Measurements from ENCODE around the gene PDE5A.

PDE5A gene

DNA sequence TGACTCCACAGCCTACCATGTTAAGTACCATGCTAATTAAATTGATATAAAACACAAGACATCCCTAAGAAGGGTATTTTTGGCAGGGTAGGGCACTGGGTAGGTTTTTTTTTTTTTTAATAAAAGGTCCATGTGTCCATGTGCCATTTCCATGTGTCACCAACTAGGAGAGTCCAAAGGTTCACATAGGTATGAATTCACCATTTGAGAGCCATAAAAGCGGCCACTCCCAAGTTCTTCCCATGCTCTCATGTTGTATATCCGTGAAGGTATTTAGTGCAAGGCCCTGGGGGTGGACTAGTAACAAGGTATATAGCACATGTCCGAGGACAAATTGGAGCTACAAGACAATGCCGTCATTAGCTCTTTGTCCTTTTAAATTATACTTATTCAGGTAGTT is 107.3 kb downstream of the PDE5A start:
- Mint-ChIP-seq H3K27me3 (ENCODE audit: low read depth) (no peaks in the 10 kb centered on the region), H3K4me1 (no peaks in the 10 kb centered on the region), H3K4me3 (no peak overlapping the region), H3K27ac (no peak overlapping the region), H3K9me3 (no peaks in the 10 kb centered on the region), H3K36me3 (ENCODE audit: low read depth) (peaks cover 59% of the 10 kb centered on the region)
- TF ChIP-seq, protein P1, sequence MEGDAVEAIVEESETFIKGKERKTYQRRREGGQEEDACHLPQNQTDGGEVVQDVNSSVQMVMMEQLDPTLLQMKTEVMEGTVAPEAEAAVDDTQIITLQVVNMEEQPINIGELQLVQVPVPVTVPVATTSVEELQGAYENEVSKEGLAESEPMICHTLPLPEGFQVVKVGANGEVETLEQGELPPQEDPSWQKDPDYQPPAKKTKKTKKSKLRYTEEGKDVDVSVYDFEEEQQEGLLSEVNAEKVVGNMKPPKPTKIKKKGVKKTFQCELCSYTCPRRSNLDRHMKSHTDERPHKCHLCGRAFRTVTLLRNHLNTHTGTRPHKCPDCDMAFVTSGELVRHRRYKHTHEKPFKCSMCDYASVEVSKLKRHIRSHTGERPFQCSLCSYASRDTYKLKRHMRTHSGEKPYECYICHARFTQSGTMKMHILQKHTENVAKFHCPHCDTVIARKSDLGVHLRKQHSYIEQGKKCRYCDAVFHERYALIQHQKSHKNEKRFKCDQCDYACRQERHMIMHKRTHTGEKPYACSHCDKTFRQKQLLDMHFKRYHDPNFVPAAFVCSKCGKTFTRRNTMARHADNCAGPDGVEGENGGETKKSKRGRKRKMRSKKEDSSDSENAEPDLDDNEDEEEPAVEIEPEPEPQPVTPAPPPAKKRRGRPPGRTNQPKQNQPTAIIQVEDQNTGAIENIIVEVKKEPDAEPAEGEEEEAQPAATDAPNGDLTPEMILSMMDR (IDR thresholded peaks at IDR 0.05; ENCODE audit: unreplicated experiment in 3 of 3) = no peak

DNA sequence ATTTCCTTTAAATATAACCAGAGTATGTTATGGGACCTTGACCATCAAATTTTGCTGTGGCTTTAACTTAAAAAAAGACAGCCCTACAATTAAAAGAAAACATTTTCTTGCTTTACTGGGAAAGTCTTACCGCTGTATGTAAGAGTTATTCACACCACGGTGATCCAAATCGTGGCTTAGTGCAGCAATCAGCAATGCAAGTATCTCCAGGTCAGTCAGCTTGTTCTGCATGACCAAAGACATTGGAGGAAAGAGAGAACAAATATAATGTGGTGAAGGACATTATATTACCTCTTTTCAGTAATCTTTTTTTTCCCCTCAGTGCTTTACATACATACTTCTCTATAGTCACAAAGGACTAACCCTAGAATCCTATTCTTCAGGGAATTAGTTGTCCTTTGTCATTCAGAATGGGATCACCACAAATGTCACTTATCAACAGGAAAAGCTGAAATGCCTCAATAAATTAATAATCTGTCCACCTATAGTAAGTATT is 109.6 kb downstream of the PDE5A start:
- no peaks in the 10 kb centered on the region for H3K4me1 Mint-ChIP-seq
- peaks cover 51% of the 10 kb centered on the region for H3K36me3 Mint-ChIP-seq (ENCODE audit: low read depth)
- no peaks in the 10 kb centered on the region for H3K9me3 Mint-ChIP-seq
- TF ChIP-seq, protein P1 (IDR thresholded peaks at IDR 0.05; ENCODE audit: unreplicated experiment in 3 of 3) = no peak
- no peak overlapping the region for H3K27ac Mint-ChIP-seq
- H3K27me3 Mint-ChIP-seq (ENCODE audit: low read depth) = no peaks in the 10 kb centered on the region
- H3K4me3 Mint-ChIP-seq = no peak overlapping the region

DNA sequence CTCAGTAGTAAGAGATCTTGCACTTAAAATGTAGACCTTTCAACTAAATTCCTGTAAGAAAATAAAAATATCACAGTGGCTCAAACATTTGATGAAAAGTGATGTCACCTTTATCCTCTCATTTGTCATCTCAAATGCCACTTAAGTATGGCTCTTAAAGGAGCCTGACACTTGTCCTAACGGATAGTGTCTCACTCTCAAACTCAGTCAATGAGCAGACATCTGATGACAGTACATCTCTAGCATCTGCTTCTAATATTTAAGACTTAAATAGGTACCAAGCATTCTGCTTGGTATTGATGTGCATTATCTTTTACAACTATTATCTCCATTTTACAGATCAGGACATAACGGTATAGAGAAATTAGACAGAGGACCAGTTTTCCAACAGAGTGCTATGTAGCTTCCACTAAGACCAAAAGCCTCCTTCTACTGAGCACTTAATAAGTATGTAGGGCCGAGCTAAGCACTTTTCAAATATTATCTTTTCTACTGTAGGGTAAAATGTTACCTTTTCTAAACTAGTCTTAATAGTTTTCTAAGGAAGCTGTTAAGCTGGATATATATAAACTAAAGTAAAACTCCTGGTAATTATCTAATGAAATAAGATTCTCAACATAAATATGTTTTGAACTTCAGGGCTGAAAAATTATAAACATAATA is 110.2 kb downstream of the PDE5A start:
- TF ChIP-seq, protein P1 (IDR thresholded peaks at IDR 0.05; ENCODE audit: unreplicated experiment in 3 of 3) = no peak
- Mint-ChIP-seq H3K4me1 (peaks cover 2% of the 10 kb centered on the region), H3K9me3 (no peaks in the 10 kb centered on the region), H3K27ac (no peak overlapping the region), H3K4me3 (no peak overlapping the region), H3K27me3 (ENCODE audit: low read depth) (no peaks in the 10 kb centered on the region), H3K36me3 (ENCODE audit: low read depth) (peaks cover 52% of the 10 kb centered on the region)

DNA sequence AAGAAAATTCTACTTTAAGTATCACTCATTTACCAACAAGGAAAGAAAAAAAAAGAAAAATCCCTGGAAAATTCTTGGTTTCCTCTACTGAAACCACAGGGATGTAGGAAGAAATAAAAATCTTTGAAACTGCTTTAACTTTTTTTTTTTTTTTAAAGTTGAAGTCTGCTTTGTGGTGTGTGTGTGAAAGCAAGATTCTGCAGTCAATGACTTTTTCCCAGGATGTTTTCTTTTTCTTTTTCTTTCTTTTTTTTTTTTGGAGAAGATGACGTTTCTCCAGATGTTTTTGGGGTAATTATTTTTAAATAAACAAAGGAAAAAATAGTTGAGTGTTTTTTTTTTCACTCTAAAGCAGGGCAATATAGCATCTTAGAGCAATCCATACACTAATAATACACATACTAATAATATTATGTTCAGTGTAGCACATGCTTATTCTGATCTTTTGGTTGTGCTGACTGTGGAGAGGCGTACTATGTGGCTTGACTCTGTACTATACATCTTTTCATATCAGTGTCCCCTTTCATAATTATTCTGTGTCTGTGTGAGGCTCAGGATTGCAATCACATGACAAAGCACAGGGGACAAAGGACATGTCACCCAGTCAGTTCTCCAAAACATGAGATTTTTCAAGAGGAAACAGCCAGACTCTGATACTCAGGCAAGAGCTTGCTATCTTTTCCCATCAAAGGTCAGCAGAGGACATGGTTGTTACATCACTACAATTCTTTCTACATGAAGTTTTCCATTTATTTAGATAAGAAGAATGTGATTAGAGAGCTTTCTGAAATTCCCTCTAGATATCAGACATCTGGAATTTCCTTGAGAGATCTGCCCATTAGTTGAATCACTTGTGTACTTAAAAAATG is 111.0 kb downstream of the PDE5A start:
- Mint-ChIP-seq H3K27ac (no peak overlapping the region), H3K27me3 (ENCODE audit: low read depth) (no peaks in the 10 kb centered on the region), H3K36me3 (ENCODE audit: low read depth) (peaks cover 51% of the 10 kb centered on the region), H3K4me1 (peaks cover 4% of the 10 kb centered on the region), H3K4me3 (no peak overlapping the region), H3K9me3 (no peaks in the 10 kb centered on the region)
- TF ChIP-seq, protein P1 (IDR thresholded peaks at IDR 0.05; ENCODE audit: unreplicated experiment in 3 of 3) = no peak

DNA sequence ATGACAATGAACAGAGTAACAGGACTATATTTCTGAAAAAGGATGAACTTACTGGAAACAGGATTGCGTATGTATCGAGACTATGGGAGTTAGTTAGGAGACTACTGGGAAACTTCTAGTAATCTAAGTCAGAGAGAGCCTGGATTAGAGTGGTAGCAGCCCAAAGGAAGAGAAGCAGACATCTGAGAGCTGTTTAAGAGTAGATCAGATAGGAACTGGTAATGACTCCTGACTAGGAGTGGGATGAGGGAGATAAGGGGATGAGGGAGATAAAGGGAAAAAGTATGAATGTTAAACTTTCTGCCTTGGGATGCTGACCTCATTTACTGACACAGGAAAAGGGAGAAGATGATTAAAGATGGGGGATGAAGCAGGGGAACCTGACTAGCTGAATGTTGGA is 116.2 kb downstream of the PDE5A start:
- peaks cover 14% of the 10 kb centered on the region for H3K4me1 Mint-ChIP-seq
- no peaks in the 10 kb centered on the region for H3K27me3 Mint-ChIP-seq (ENCODE audit: low read depth)
- no peak overlapping the region for H3K4me3 Mint-ChIP-seq
- TF ChIP-seq, protein P1 (IDR thresholded peaks at IDR 0.05; ENCODE audit: unreplicated experiment in 3 of 3) = no peak
- no peaks in the 10 kb centered on the region for H3K9me3 Mint-ChIP-seq
- peak overlapping the region; percentile 7 to 84 (median 10) for H3K27ac Mint-ChIP-seq
- H3K36me3 Mint-ChIP-seq (ENCODE audit: low read depth) = peaks cover 45% of the 10 kb centered on the region
